Measurements from ENCODE around the gene BPI. TPM values are rescaled to one million over a fixed set of nuclear protein-coding genes. Genes with fewer than 3 reads are reported as not detected.

BPI gene
- total and polyA plus RNA-seq, 2 donors (not counting 1 experiment from before 2014, with no cell fraction given) = 0.10 to 0.44 TPM

DNA sequence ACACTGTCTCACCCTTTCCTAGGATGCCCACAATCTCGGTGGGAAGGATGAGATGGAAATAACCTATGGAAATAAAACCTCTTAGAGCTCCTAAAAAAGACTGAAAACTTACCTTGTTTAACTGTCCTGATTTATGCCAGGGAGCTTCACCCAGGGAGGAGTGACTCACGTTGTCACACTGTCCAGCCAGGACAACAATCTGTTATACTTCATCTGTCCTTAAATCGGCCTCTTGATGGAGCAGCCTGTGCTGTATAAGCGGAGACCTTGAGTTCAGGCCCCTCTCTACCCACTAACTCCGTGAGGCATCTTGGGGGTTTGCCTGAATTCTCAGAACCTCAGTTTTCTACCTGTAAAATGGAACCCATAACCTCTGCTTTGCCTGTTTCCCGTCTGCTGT, 34.2 kb upstream of the BPI start:
- ATAC-seq (ENCODE audit: low read depth) (no peak), DNase-seq (no peak)
- CTCF ChIA-PET = interaction anchor here (0.7 kb wide), 1 partner anchor 919 kb away, joined by 3 read pairs; no protein-coding TSS in a partner anchor
- Mint-ChIP-seq H3K4me1 (no peaks in the 10 kb centered on the region), H3K27me3 (peaks cover 26% of the 10 kb centered on the region), H3K9me3 (ENCODE audit: insufficient read depth) (no peaks in the 10 kb centered on the region), H3K4me3 (no peak overlapping the region), H3K27ac (no peak overlapping the region)
- Histone ChIP-seq H3K4me2 (replicated peaks; ENCODE audit: low read depth, low read length, poor library complexity, severe bottlenecking) (no peak overlapping the region), H3K4me3 (ENCODE audit: control extremely low read depth in 1 of 5, extremely low read depth in 1 of 5, insufficient read depth in 1 of 5, low read depth in 2 of 5, low read length in 4 of 5) (no peak overlapping the region), H3K27me3 (replicated peaks in 1 of 4; ENCODE audit: control extremely low read depth in 1 of 4, control insufficient read depth in 3 of 4, insufficient read depth in 4 of 4, low read length in 3 of 4) (peaks cover 0 to 3% (median 0%) of the 10 kb centered on the region in 4 experiments), H2AFZ (ENCODE audit: insufficient read depth, low read depth, low read length, poor library complexity, severe bottlenecking) (no peak overlapping the region), H3K9ac (ENCODE audit: low read length) (no peak overlapping the region), H3K27ac (ENCODE audit: low read length in 2 of 2) (no peak overlapping the region), H4K20me1 (ENCODE audit: control insufficient read depth, insufficient read depth, low read length, poor library complexity, severe bottlenecking) (no peaks in the 10 kb centered on the region), H3K9me3 (ENCODE audit: control extremely low read depth in 1 of 3, control insufficient read depth in 2 of 3, insufficient read depth in 1 of 3, low read length in 2 of 3) (peaks cover 0 to 6% (median 0%) of the 10 kb centered on the region in 3 donors), H3K79me2 (ENCODE audit: control insufficient read depth, insufficient read depth, low read length) (no peaks in the 10 kb centered on the region), H3K36me3 (replicated peaks in 1 of 2; ENCODE audit: control extremely low read depth in 1 of 2, control insufficient read depth in 1 of 2, extremely low read depth in 1 of 2, insufficient read depth in 2 of 2, low read length in 1 of 2) (no peaks in the 10 kb centered on the region), H3K4me1 (ENCODE audit: control insufficient read depth in 2 of 2, insufficient read depth in 2 of 2, low read length in 2 of 2) (no peaks in the 10 kb centered on the region)
- TF ChIP-seq, protein P1, sequence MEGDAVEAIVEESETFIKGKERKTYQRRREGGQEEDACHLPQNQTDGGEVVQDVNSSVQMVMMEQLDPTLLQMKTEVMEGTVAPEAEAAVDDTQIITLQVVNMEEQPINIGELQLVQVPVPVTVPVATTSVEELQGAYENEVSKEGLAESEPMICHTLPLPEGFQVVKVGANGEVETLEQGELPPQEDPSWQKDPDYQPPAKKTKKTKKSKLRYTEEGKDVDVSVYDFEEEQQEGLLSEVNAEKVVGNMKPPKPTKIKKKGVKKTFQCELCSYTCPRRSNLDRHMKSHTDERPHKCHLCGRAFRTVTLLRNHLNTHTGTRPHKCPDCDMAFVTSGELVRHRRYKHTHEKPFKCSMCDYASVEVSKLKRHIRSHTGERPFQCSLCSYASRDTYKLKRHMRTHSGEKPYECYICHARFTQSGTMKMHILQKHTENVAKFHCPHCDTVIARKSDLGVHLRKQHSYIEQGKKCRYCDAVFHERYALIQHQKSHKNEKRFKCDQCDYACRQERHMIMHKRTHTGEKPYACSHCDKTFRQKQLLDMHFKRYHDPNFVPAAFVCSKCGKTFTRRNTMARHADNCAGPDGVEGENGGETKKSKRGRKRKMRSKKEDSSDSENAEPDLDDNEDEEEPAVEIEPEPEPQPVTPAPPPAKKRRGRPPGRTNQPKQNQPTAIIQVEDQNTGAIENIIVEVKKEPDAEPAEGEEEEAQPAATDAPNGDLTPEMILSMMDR (IDR thresholded peaks at IDR 0.05) = no peak
- WGBS (ENCODE audit: insufficient coverage) = 88% methylated on average over 4 of the region's 6 CpGs
- POLR2A ChIA-PET = no interaction called here
- intact Hi-C loops (cut with micrococcal nuclease) = no loop called here

DNA sequence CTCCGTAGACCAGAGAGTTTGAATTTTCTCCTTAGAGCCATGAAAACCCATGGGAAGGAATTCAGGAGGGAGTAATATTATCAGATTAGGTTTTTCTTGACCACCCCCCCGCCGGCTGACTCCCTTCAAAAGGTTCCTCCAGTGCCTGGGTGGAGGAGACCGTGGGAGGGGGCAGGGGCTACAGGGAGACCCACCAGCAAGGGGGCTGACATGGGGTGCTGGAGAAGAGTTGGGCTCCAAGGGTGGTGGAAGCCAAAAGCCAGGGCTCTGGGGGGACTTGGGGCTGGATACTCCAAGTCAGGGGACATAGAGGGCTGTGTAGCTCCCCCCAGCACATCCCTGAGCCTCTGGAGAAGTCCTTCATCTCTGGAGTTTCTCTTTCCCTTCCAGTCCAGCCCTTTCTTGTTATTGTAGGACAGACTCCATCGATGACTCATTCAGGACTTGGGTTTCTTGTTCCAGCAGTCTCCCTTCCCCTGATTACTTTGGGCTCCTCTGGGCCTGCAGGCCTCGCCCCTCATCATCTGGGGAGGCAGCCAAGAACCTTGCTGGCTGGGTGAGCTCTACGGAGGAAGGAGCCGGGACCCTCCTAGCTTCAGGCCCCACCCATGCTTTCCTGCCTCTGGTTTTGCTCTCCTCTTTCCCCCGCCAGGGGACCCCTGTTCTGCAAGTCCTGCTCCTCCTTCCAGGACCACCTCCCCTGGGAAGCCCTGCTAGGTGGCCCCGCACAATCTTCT, 32.9 kb upstream of the BPI start:
- no peak overlapping the region for H3K4me3 Mint-ChIP-seq
- Histone ChIP-seq H4K20me1 (ENCODE audit: control insufficient read depth, insufficient read depth, low read length, poor library complexity, severe bottlenecking) (no peaks in the 10 kb centered on the region), H3K36me3 (replicated peaks in 1 of 2; ENCODE audit: control extremely low read depth in 1 of 2, control insufficient read depth in 1 of 2, extremely low read depth in 1 of 2, insufficient read depth in 2 of 2, low read length in 1 of 2) (no peaks in the 10 kb centered on the region), H3K4me3 (ENCODE audit: control extremely low read depth in 1 of 5, extremely low read depth in 1 of 5, insufficient read depth in 1 of 5, low read depth in 2 of 5, low read length in 4 of 5) (no peak overlapping the region), H3K9me3 (ENCODE audit: control extremely low read depth in 1 of 3, control insufficient read depth in 2 of 3, insufficient read depth in 1 of 3, low read length in 2 of 3) (peaks cover 0 to 6% (median 0%) of the 10 kb centered on the region in 3 donors), H3K4me2 (replicated peaks; ENCODE audit: low read depth, low read length, poor library complexity, severe bottlenecking) (no peak overlapping the region), H3K4me1 (ENCODE audit: control insufficient read depth in 2 of 2, insufficient read depth in 2 of 2, low read length in 2 of 2) (no peaks in the 10 kb centered on the region), H3K27ac (ENCODE audit: low read length in 2 of 2) (no peak overlapping the region), H3K27me3 (replicated peaks in 1 of 4; ENCODE audit: control extremely low read depth in 1 of 4, control insufficient read depth in 3 of 4, insufficient read depth in 4 of 4, low read length in 3 of 4) (peaks cover 0 to 3% (median 0%) of the 10 kb centered on the region in 4 experiments), H2AFZ (ENCODE audit: insufficient read depth, low read depth, low read length, poor library complexity, severe bottlenecking) (no peak overlapping the region), H3K9ac (ENCODE audit: low read length) (no peak overlapping the region), H3K79me2 (ENCODE audit: control insufficient read depth, insufficient read depth, low read length) (no peaks in the 10 kb centered on the region)
- WGBS (ENCODE audit: insufficient coverage) = 80% methylated on average over 9 of the region's 10 CpGs
- peaks cover 23% of the 10 kb centered on the region for H3K27me3 Mint-ChIP-seq
- ChIA-PET CTCF (no interaction called here), POLR2A (no interaction called here)
- intact Hi-C loops (cut with micrococcal nuclease) = no loop called here
- DNase-seq = no peak
- ATAC-seq (ENCODE audit: low read depth) = no peak
- no peaks in the 10 kb centered on the region for H3K9me3 Mint-ChIP-seq (ENCODE audit: insufficient read depth)
- H3K4me1 Mint-ChIP-seq = no peaks in the 10 kb centered on the region
- no peak overlapping the region for H3K27ac Mint-ChIP-seq
- TF ChIP-seq, protein P1 (IDR thresholded peaks at IDR 0.05) = no peak
- no peak for TF ChIP-seq EZH2 (IDR thresholded peaks at IDR 0.05; ENCODE audit: borderline replicate concordance, insufficient read depth, low read depth, low read length, poor library complexity, severe bottlenecking)

Measured in B cell (primary cell).